GDM1 (cell line): ENCODE data around the gene CTDSP1.

Experiments
- DNase-seq: peaks from one replicate; lab custom pipeline; 2025; lab: John Stamatoyannopoulos, UW

CTDSP1 gene, protein sequence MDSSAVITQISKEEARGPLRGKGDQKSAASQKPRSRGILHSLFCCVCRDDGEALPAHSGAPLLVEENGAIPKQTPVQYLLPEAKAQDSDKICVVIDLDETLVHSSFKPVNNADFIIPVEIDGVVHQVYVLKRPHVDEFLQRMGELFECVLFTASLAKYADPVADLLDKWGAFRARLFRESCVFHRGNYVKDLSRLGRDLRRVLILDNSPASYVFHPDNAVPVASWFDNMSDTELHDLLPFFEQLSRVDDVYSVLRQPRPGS

GRCh38 chr2:218399391-218400166 is at the start of gene CTDSP1:
Gene CTDSP1, plus strand, starts transcription at chr2:218399868. Its CDS starts 223 bp downstream, at chr2:218400091.
- peak; percentile 95 for DNase-seq

- no peak for DNase-seq
Observed at GRCh38 chr2:218354045-218354444, 45.6 kb upstream of the CTDSP1 start.

DNA sequence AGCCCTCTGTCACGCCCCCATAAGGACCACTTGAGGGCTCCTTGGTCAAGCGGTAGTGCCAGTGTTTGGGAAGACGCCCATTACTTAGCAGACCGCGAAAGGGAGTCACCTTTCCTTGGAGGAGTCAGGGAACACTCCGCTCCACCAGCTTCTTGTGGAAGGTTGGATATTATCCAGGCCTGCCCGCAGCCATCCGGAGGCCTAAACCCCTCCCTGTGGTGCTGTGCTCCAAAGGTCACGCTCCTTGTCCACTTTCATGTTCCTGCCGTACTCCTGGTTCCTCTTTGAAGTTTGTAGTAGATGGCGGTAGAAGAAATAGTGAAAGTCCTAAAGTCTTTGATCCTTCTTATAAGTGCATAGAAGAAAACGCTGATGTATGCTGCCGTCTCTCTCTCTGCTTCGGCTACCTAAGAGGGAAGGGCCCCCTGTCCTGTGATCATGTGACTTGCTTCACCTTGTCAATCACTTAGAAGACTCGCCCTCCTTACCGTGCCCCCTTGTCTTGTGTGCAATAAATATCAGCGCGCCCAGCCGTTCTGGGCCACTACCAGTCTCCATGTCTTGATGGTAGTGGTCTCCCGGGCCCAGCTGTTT is 44.7 kb upstream of the CTDSP1 start:
- DNase-seq, result no peak

DNA sequence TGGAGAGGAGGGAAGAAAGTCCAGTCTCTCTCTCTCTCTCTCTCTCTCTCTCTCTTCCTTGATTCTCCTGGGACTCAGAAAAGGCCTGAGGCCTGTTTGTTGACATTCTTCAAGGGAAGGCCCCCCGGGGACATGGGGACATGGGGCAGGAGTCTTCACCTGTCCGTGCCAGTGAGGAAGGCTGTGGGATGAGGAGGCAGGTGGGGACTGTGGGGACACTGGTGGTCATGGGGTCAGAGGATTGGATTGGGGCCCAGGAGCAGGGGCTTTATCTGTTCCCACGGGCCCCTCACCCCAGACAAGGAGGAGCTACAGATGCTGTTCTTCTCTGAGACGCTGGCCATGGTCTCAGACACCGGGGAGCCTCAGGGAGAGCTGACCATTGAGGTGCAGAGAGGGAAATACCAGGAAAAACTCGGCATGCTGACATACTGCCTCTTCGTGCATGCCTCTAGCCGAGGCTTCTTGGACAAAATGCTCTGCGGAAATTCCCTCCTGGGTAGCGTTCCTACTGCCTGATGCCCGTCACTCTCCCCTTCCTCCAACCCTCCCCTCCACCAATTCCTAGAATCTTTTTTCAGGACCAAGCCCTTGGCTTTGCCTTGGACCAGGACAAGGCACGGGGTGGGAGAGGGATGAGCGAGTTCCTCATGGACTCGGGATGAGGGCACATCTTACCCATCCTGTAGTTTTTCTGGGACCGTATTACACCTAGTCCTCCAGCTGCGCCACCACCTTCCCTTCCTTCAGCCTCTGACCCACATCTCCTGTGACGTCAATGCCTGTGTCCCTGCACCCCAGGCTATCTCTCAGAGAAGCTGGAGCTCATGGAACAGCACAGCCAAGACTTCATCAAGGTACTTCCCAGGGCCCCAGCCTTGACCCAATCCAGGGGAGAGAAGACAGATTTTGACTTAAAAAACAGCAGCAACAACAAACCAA is 42.2 kb upstream of the CTDSP1 start:
- no peak for DNase-seq

GRCh38 chr2:218360453-218360852 is 39.2 kb upstream of the CTDSP1 start:
- DNase-seq, result peak; percentile 50

DNA sequence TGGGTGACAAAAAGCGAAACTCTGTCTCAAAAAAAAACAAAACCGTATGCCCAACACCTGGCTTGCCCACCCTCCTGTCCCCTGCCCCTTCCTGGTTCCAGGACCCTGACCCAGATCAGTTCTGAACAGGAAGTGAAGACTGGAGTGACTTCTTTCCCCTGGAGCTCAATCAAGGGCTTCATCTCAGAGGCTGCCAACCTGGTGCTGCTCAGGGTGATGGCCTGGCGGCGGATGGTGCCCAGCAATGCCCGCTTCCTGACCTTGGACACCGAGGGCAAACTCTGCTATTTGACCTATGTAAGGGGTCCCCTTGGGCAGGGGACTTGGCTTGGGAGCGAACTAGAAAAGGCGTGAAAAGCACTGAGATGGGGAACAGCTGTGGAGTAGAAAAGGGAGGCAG is 37.1 kb upstream of the CTDSP1 start:
- DNase-seq, result no peak

GRCh38 chr2:218363736-218364135 is 35.9 kb upstream of the CTDSP1 start:
- DNase-seq, result no peak

DNA sequence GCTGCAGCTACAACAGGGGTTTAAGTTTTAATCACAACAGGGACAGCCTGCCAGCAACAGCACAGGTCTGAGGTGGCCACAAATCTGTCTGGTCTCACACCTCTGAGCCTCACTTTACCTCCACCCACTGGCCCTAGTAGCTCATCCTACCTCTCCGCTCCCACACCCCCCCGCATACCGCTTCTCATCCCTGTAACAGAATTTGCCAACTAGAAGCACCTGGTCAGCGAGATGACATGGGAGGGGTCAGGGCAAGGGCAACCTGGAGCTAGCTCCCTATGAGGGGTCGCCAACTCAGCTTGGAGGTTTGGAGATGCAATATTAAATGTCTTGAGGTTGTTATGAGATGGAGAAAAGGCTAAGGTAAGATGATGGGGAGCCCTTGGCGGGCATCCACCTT is 35.5 kb upstream of the CTDSP1 start:
- DNase-seq, result no peak

- DNase-seq, result no peak
Observed at GRCh38 chr2:218366621-218367414, 32.9 kb upstream of the CTDSP1 start.

DNA sequence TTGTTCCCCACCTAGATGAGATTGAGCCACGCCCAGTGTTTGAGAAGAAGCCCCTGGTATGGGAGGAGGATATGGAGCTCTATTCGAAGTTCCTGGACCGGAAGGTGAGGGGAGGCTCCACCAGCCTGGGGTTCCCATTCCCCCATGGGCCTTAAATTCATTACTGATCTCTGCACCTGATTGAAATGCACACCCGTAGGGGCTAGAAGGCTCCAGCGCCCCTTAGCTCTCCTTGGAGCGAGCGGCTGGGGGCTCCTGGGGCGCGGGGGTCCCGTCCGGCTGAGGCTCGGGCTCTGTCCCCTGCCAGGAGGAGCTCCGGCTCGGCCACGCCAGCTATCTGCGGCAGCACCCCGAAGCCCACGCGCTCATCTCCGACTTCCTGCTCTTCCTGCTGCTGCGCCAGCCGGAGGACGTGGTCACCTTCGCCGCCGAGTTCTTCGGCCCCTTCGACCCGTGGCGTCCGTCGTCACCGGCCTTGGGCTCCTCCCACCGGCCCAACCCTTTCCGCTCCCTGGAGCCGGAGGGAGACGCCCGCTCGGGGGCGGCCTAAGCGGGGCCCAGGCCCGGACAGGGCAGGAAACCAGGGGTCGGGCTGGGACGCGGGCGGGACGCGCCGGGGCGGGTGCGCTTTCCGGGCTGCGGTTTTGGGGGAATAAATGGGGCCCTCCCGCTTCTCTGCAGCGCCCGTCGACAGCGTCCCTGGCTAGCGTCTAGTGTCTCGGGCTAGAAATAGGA is 32.1 kb upstream of the CTDSP1 start:
- DNase-seq, result peak; percentile 89

GRCh38 chr2:218368150-218368528 is 31.5 kb upstream of the CTDSP1 start:
- no peak for DNase-seq

DNA sequence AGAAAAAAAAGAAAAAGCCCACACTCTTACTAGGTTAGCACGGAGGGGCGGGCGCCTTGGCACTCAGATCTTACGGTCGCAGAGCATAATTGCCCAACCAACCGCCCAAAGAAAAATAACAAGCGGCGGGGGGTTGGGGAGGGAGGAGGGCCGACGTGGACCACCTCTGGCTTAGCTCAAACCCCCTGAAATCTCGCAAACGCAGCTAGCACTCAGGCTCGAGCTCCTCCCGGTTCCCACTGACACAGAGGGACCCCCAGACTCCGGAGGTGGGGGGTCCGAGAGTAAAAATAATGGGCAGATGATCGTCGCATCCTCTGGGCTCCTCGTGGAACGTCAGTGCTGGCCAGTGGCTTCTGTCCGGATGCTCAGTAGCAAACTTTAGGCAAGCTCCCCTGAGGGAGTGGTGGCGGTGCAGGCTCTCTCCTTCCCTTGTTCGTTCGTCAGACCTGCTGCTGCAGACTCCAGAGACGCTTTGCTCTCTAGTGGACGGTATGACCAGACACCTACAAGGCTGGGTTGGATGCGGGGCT is 31.0 kb upstream of the CTDSP1 start:
- no peak for DNase-seq

- no peak for DNase-seq
Observed at GRCh38 chr2:218369330-218369729, 30.3 kb upstream of the CTDSP1 start.

GRCh38 chr2:218370410-218371063 is 29.1 kb upstream of the CTDSP1 start:
- DNase-seq, result no peak

DNA sequence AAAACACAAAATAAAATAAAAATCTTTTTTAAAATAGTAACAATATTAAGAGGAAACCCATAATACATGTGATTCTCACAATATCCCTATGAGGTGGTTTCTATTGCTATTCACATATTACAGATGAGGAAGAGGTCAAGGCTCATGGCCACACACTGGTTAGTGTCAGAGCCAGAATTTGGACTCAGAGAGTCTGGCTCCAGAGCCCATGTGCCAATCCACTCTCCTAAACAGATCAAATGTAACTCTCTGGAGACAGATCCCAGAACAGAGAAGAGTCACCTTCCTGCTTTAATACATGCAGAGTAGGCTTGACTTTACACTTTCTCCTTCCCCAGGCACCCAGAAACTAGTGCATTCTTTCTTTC is 27.7 kb upstream of the CTDSP1 start:
- no peak for DNase-seq

GRCh38 chr2:218374795-218375194 is 24.9 kb upstream of the CTDSP1 start:
- DNase-seq, result no peak

- DNase-seq, result no peak
Observed at GRCh38 chr2:218375212-218375611, 24.5 kb upstream of the CTDSP1 start.

GRCh38 chr2:218378053-218378452 is 21.6 kb upstream of the CTDSP1 start:
- DNase-seq, result no peak

DNA sequence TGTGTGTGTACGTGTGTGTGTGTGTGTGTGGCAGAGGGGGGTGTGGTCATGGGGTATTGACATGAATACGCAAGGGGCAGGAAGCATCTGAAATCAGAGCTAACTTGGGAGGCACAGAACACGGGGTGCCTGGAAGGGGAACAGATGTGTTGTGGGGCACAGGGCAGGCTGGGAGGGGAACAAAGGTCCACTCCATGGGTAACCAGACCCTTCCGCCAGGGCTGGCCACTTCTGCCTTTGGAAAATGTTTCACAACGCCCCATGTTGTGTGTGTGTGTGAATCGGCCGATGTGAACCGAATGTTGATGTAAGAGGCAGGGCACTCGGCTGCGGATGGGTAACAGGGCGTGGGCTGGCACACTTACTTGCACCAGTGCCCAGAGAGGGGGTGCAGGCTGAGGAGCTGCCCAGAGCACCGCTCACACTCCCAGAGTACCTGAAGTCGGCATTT is 17.7 kb upstream of the CTDSP1 start, which contains the start of gene SLC11A1:
Gene SLC11A1, plus strand, starts transcription at position 358 of the 451 bp plus-strand sequence. CDS start 96 bp downstream, outside the sequence.
- no peak for DNase-seq

GRCh38 chr2:218382785-218383184 is 16.9 kb upstream of the CTDSP1 start:
- no peak for DNase-seq
